Measurements from ENCODE around the gene ABCB11. TPM values are rescaled to one million over a fixed set of nuclear protein-coding genes. Genes with fewer than 3 reads are reported as not detected.

The ABCB11 gene
- total and polyA plus RNA-seq, 9 of the 15 experiments (the other 6 are each of a cell fraction or from before 2014, with no cell fraction given): 0.04 to 0.51 (median 0.10) TPM; not detected in 1

DNA sequence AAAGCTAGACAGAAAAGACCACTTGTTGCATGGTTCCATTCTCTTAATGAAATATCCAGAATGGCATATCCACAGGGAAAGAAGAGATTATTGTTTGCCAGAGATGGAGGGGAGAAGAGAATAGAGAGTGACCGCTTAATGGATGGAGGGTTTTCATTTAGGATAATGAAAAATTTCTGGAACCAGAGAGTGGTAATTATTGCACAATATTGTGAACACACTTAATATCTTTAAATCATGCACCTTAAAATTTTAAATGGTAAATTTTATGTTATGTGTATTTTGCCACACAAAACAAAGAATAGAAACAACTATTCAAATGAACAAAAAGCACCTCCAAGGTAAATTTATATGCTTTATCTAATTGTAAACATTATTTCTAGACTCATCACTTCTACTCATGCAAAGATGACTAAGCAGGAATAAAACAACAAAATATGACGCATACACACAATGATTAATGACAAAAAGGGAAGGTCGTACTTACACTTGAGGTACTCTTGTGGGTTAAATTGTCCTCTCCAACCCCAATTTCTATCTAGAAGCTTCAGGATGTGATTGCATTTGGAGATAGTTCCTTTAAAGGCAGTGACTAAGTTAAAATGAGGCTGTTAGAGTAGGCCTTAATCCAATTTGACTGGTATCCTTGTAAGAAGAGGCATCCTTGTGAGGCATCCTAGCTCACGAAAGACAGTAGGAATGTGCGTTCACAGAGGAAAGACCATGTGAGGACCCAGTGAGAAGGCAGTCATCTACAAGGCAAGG, 19.5 kb upstream of the ABCB11 start (continued):
- TF ChIP-seq ETV5 (CRISPR knock-in tag; IDR thresholded peaks at IDR 0.05; ENCODE audit: low read depth): no peak
- TF ChIP-seq, protein P1, sequence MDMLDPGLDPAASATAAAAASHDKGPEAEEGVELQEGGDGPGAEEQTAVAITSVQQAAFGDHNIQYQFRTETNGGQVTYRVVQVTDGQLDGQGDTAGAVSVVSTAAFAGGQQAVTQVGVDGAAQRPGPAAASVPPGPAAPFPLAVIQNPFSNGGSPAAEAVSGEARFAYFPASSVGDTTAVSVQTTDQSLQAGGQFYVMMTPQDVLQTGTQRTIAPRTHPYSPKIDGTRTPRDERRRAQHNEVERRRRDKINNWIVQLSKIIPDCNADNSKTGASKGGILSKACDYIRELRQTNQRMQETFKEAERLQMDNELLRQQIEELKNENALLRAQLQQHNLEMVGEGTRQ (CRISPR knock-in tag; IDR thresholded peaks at IDR 0.05): no peak
- TF ChIP-seq ZBTB33 (CRISPR knock-in tag; IDR thresholded peaks at IDR 0.05): no peak
- peak; percentile 91 for TF ChIP-seq IRF9 (tag; IDR thresholded peaks at IDR 0.05)
- no peak for TF ChIP-seq PHB (CRISPR knock-in tag; IDR thresholded peaks at IDR 0.05)
- TF ChIP-seq GABPB2 (CRISPR knock-in tag; conservative IDR thresholded peaks at IDR 0.05): no peak
- TF ChIP-seq CC2D1A (IDR thresholded peaks at IDR 0.05): peak; percentile 84
- TF ChIP-seq RAD21 (CRISPR knock-in tag; conservative IDR thresholded peaks at IDR 0.05 in 1 of 2, IDR thresholded peaks at IDR 0.05 in 1 of 2): 0 out of 4 replicates have a peak, but pooled peaks of 1 of the 2 experiments have one; percentile 22
- no peak for TF ChIP-seq KLF1 (tag; IDR thresholded peaks at IDR 0.05)
- no peak for TF ChIP-seq RBM15 (IDR thresholded peaks at IDR 0.05; ENCODE audit: insufficient read depth, low read length)
- TF ChIP-seq ZSCAN32 (CRISPR knock-in tag; IDR thresholded peaks at IDR 0.05): no peak
- TF ChIP-seq ZNF696 (CRISPR knock-in tag; conservative IDR thresholded peaks at IDR 0.05): no peak
- TF ChIP-seq ZBTB2 (IDR thresholded peaks at IDR 0.05): peak; percentile 37; the same call in 1 of the 2 replicates
- peak; percentile 93 for TF ChIP-seq MAFF (IDR thresholded peaks at IDR 0.05; ENCODE audit: low read length)
- no peak for TF ChIP-seq ZNF77 (CRISPR knock-in tag; IDR thresholded peaks at IDR 0.05)
